ENCODE results near the gene TBC1D2B.
"Not testable (repeated sequence)": the region's sequence is repeated elsewhere in the genome, so short reads cannot be mapped to it uniquely, and the experiment has no call there.

The TBC1D2B gene

DNA sequence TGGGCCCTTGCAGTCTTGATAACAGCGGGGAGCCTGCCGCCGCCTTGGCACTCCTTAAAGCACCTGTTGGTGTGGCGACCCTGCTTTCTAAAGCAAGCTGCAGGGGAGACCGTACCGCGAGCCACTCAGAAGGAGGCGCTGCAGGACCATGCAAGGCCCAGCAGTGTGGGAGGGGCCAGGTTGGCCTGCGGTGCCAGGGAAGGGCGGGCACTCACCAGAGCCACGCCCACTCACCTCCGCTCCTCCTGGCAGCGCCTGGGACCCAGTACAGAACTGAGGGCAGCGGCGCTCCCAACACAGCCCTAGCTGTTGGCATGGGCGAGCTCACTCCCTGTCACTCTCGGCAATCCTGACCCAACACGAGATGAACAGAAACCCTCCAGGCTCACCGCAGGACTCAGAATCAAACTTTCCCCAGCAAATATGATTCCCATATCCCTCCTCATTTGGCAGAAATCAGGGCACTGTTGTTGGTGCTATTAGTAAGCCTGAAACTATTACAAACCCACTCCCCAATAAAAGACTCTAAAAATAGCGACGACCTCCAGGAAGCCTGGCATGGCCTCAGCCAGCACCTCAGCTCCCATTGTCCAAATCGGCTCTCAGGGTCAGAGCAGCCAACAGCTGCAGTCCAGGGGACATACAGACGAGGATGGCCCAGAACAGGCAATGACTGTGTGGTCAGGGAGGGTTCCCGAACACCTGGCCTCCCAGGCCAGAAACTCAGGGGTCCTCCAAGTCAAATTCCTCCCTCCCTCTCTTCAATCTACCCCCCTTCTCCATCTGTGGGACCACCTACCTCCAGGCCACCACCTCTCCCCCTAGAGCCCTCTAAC lies 77.2 kb downstream of the TBC1D2B start:
- H2AFZ ChIP-seq (ENCODE audit: low read depth, low read length, severe bottlenecking), result no peak overlapping the region
- H3K27ac ChIP-seq (ENCODE audit: low read depth, low read length), result no peak overlapping the region
- H3K9ac ChIP-seq (ENCODE audit: low read length), result no peak overlapping the region
- H3F3A ChIP-seq (ENCODE audit: insufficient read depth), result no peaks in the 10 kb centered on the region
- no peaks in the 10 kb centered on the region for H3K9me3 ChIP-seq (ENCODE audit: insufficient read depth, low read length)
- H4K20me1 ChIP-seq (ENCODE audit: low read depth, low read length), result no peaks in the 10 kb centered on the region
- H3K4me3 ChIP-seq (ENCODE audit: insufficient read depth, low read length, poor library complexity, severe bottlenecking), result no peak overlapping the region
- TF ChIP-seq, protein P1, sequence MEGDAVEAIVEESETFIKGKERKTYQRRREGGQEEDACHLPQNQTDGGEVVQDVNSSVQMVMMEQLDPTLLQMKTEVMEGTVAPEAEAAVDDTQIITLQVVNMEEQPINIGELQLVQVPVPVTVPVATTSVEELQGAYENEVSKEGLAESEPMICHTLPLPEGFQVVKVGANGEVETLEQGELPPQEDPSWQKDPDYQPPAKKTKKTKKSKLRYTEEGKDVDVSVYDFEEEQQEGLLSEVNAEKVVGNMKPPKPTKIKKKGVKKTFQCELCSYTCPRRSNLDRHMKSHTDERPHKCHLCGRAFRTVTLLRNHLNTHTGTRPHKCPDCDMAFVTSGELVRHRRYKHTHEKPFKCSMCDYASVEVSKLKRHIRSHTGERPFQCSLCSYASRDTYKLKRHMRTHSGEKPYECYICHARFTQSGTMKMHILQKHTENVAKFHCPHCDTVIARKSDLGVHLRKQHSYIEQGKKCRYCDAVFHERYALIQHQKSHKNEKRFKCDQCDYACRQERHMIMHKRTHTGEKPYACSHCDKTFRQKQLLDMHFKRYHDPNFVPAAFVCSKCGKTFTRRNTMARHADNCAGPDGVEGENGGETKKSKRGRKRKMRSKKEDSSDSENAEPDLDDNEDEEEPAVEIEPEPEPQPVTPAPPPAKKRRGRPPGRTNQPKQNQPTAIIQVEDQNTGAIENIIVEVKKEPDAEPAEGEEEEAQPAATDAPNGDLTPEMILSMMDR (IDR thresholded peaks at IDR 0.05; ENCODE audit: insufficient read depth, low read length, poor library complexity, severe bottlenecking), result peak; percentile 76
- TF ChIP-seq EZH2phosphoT487 (conservative IDR thresholded peaks at IDR 0.05; ENCODE audit: low read length), result no peak
- no peaks in the 10 kb centered on the region for H3K27me3 ChIP-seq (ENCODE audit: low read length)
- no peaks in the 10 kb centered on the region for H3K79me2 ChIP-seq (ENCODE audit: insufficient read depth, low read length)
- no peaks in the 10 kb centered on the region for H3K36me3 ChIP-seq (ENCODE audit: low read length)
- H3K4me2 ChIP-seq (ENCODE audit: low read depth, low read length, poor library complexity, severe bottlenecking), result no peak overlapping the region
- H3K9me2 ChIP-seq (replicated peaks; ENCODE audit: insufficient read depth, low read length), result no peaks in the 10 kb centered on the region

DNA sequence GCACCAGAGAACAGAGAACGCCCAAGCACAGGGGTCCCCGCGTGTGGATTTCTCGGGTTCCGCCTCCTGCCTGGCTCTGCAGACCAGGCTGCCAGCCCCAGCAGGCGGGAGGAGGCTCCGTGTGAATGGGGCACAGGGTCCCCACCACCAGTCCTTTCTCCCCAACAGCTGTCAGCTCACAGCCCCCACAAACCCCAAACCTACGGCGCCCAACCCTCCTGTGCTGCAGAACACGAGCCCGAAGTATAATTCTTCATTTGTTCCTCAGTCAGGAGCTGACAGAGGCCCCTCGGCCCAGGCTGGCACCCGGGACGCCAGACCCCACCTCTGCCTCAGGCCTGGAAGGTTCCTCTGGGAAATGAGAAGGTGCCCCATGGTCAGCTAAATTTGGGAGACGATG lies 78.0 kb downstream of the TBC1D2B start:
- Histone ChIP-seq H3K79me2 (ENCODE audit: insufficient read depth, low read length) (no peaks in the 10 kb centered on the region), H3K9ac (ENCODE audit: low read length) (no peak overlapping the region), H4K20me1 (ENCODE audit: low read depth, low read length) (no peaks in the 10 kb centered on the region), H3K9me3 (ENCODE audit: insufficient read depth, low read length) (no peaks in the 10 kb centered on the region), H3K27me3 (ENCODE audit: low read length) (no peaks in the 10 kb centered on the region), H3K4me2 (ENCODE audit: low read depth, low read length, poor library complexity, severe bottlenecking) (no peak overlapping the region), H3K4me3 (ENCODE audit: insufficient read depth, low read length, poor library complexity, severe bottlenecking) (no peak overlapping the region), H3F3A (ENCODE audit: insufficient read depth) (no peaks in the 10 kb centered on the region), H3K36me3 (ENCODE audit: low read length) (no peaks in the 10 kb centered on the region), H2AFZ (ENCODE audit: low read depth, low read length, severe bottlenecking) (no peak overlapping the region), H3K9me2 (replicated peaks; ENCODE audit: insufficient read depth, low read length) (no peaks in the 10 kb centered on the region), H3K27ac (ENCODE audit: low read depth, low read length) (no peak overlapping the region)
- TF ChIP-seq EZH2phosphoT487 (conservative IDR thresholded peaks at IDR 0.05; ENCODE audit: low read length), result no peak
- TF ChIP-seq, protein P1 (IDR thresholded peaks at IDR 0.05; ENCODE audit: insufficient read depth, low read length, poor library complexity, severe bottlenecking), result no peak

DNA sequence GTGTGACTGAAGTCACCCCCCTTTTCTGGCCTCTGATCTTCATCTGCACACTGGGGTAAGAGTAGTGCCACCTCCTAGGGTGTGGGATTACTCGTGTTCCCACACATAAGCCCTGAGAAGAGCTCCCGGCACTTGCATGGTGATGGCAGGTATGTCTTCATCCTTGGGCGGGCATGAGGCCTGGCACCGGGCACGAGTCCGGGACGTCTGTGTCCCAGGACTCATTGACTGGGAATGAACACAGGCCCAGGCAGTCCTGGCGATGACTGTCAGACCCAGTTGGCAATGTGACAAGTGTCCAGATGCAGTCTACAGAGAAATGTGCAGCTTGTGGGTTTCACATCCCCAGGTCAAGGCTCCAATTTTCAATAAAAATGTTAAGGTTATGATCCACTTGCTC lies 78.9 kb downstream of the TBC1D2B start:
- H2AFZ ChIP-seq (ENCODE audit: low read depth, low read length, severe bottlenecking), result no peak overlapping the region
- H3K79me2 ChIP-seq (ENCODE audit: insufficient read depth, low read length), result no peaks in the 10 kb centered on the region
- no peaks in the 10 kb centered on the region for H4K20me1 ChIP-seq (ENCODE audit: low read depth, low read length)
- no peak overlapping the region for H3K4me3 ChIP-seq (ENCODE audit: insufficient read depth, low read length, poor library complexity, severe bottlenecking)
- no peaks in the 10 kb centered on the region for H3K27me3 ChIP-seq (ENCODE audit: low read length)
- no peak overlapping the region for H3K27ac ChIP-seq (ENCODE audit: low read depth, low read length)
- H3K9me3 ChIP-seq (ENCODE audit: insufficient read depth, low read length), result no peaks in the 10 kb centered on the region
- no peaks in the 10 kb centered on the region for H3F3A ChIP-seq (ENCODE audit: insufficient read depth)
- no peaks in the 10 kb centered on the region for H3K9me2 ChIP-seq (replicated peaks; ENCODE audit: insufficient read depth, low read length)
- no peak overlapping the region for H3K9ac ChIP-seq (ENCODE audit: low read length)
- TF ChIP-seq, protein P1 (IDR thresholded peaks at IDR 0.05; ENCODE audit: insufficient read depth, low read length, poor library complexity, severe bottlenecking), result no peak
- TF ChIP-seq EZH2phosphoT487 (conservative IDR thresholded peaks at IDR 0.05; ENCODE audit: low read length), result no peak
- no peaks in the 10 kb centered on the region for H3K36me3 ChIP-seq (ENCODE audit: low read length)
- no peak overlapping the region for H3K4me2 ChIP-seq (ENCODE audit: low read depth, low read length, poor library complexity, severe bottlenecking)

DNA sequence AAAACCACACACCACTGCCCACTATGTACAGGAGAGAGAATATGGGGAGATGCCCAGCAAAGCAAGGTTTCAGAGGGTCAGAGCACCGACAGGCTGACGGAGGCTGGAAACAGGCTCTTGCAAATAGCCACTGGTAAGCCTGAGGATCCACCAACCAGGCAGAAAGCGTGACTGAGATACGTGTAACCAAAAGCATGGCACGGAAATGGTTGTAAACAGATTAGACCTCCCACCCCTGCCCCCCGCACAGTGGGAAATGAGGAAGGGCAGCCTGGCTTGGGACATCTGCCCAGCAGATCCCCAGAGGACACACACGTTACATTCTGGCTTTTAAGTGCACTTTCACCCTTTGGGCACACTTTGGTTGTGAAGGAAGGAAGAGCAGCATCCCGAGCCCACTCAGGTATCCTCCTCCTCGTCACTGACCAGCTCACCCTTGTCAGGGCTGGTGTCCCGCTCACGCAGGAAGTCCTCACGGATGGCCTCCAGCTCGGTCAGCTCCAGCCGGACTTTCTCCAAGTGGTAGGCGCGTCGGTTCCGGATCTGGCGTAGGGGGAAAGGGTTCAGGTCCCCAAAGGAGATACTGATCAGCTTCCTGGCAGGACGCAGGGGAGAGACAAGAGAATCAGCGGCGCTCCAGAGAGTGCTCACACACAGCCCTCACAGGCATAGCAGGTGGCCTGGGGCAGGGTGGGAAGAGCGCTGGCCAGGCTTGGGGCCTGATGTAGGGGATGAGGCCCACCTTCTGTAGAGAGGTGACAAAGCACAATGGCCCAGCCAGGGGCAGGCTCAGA lies 79.6 kb downstream of the TBC1D2B start:
- H3K9me2 ChIP-seq (replicated peaks; ENCODE audit: insufficient read depth, low read length), result not testable (repeated sequence)

DNA sequence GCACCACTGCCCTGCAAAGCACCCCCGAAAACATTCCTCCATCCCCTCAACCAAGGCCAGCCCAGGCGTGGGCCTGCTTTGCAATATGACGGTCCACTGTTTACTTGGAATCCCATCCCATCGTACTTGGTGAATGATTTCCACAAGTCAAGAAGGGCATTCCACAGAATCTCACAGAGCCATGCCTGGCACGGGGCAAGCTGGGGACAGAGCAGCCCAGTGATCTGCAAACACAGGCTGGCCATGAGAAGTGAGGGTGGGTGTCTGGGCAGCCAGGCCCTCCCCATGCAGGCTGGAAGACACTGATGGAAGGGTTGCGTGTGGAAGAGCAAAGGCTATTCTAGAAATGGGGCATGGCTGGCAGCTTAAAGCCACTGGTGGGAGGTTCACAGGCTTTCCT lies 80.3 kb downstream of the TBC1D2B start:
- not testable (repeated sequence) for H3K4me2 ChIP-seq (ENCODE audit: low read depth, low read length, poor library complexity, severe bottlenecking); H3K79me2 ChIP-seq (ENCODE audit: insufficient read depth, low read length); H3K36me3 ChIP-seq (ENCODE audit: low read length); H3K9ac ChIP-seq (ENCODE audit: low read length); H4K20me1 ChIP-seq (ENCODE audit: low read depth, low read length); H3K9me2 ChIP-seq (replicated peaks; ENCODE audit: insufficient read depth, low read length); H3K27ac ChIP-seq (ENCODE audit: low read depth, low read length); H3K9me3 ChIP-seq (ENCODE audit: insufficient read depth, low read length); H3K4me3 ChIP-seq (ENCODE audit: insufficient read depth, low read length, poor library complexity, severe bottlenecking); H2AFZ ChIP-seq (ENCODE audit: low read depth, low read length, severe bottlenecking); H3F3A ChIP-seq (ENCODE audit: insufficient read depth); H3K27me3 ChIP-seq (ENCODE audit: low read length)

More for the DNA sequence above, 79.6 kb downstream of the TBC1D2B start:
- H3K4me2 ChIP-seq (ENCODE audit: low read depth, low read length, poor library complexity, severe bottlenecking); H4K20me1 ChIP-seq (ENCODE audit: low read depth, low read length); H3K9me3 ChIP-seq (ENCODE audit: insufficient read depth, low read length); H3K27ac ChIP-seq (ENCODE audit: low read depth, low read length); H3K4me3 ChIP-seq (ENCODE audit: insufficient read depth, low read length, poor library complexity, severe bottlenecking); H3F3A ChIP-seq (ENCODE audit: insufficient read depth); H3K36me3 ChIP-seq (ENCODE audit: low read length); H3K9ac ChIP-seq (ENCODE audit: low read length); H2AFZ ChIP-seq (ENCODE audit: low read depth, low read length, severe bottlenecking); H3K79me2 ChIP-seq (ENCODE audit: insufficient read depth, low read length); H3K27me3 ChIP-seq (ENCODE audit: low read length): not testable (repeated sequence)

Measured in SU-DHL-6 (cell line).